NCI-H1436 treated with DMSO at 0.1 percent for 48 hours (cell line): ENCODE data around the gene SHROOM3.
"Not testable (repeated sequence)": the region's sequence is repeated elsewhere in the genome, so short reads cannot be mapped to it uniquely, and the experiment has no call there.

Source experiments
- DNase-seq: peaks from one replicate; lab custom pipeline; 2025; lab: John Stamatoyannopoulos, UW

The SHROOM3 gene

DNA sequence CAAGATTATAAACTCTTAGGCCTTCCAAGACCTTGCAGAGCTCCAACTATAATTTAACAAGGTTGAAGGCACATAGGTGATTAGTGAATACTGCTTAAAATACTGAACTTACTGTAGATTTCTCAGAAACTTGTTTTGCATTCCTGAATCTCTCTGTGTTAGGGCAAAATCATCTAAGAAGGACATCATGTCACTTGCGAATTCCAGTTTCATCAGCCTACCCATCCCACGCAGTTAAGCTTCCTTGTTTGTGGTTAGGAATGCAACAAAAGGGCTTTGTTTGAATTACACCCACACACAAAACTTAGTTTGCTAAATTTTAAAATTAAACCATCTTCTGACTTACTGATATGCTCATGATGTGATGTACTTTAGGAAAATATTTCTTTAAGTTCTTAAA, 288.9 kb downstream of the SHROOM3 start:
- no peak for DNase-seq

- no peak for DNase-seq
These were observed 290.0 kb downstream of the SHROOM3 start for GRCh38 chr4:76725039-76725438.

DNA sequence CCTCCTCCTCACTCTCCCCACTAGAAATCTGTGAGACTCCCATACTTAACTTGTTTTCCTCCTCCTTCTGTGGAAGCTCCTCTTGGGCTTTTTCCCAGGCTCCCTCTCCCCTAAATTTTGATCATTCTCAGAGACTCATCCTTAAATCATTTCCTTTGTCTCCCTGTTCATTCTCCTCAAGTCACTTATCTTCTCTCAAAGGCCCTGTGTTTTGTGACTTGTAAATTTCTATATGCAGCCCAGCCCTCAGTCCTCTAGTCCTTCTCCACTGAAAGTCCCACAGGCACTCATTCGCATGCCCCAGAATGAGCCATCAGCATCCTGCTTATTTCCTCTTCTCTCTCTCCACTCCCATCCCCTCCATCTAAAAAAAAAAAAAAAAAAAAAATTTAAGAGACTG, 291.1 kb downstream of the SHROOM3 start:
- no peak for DNase-seq

- no peak for DNase-seq
These were observed 291.6 kb downstream of the SHROOM3 start for GRCh38 chr4:76726631-76727030.

- DNase-seq = not testable (repeated sequence)
These were observed 292.9 kb downstream of the SHROOM3 start for GRCh38 chr4:76727934-76728333.

- DNase-seq = no peak
These were observed 294.4 kb downstream of the SHROOM3 start for GRCh38 chr4:76729460-76729859.

GRCh38 chr4:76729980-76730379, 295.0 kb downstream of the SHROOM3 start:
- no peak for DNase-seq

GRCh38 chr4:76732246-76732645, 297.2 kb downstream of the SHROOM3 start:
- no peak for DNase-seq

- no peak for DNase-seq
These were observed 298.2 kb downstream of the SHROOM3 start for GRCh38 chr4:76733068-76733771.

DNA sequence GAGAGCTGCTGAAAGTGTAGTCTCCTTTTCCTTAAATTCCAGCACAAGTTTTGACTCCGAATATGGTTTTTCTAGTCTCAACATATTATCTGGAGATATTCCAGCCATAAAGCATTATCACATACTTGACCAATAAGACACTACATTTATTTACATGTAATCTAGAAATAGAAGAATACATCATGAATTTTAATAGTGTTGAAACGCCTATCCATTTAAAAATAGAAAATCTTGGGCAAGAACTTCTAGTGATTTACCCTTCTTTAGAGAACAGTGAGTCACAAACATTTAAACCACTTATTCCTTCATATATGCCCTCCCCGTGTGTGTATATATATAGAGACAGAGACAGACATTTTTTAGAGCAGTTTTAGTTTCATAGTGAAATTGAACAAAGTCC, 301.4 kb downstream of the SHROOM3 start:
- no peak for DNase-seq

DNA sequence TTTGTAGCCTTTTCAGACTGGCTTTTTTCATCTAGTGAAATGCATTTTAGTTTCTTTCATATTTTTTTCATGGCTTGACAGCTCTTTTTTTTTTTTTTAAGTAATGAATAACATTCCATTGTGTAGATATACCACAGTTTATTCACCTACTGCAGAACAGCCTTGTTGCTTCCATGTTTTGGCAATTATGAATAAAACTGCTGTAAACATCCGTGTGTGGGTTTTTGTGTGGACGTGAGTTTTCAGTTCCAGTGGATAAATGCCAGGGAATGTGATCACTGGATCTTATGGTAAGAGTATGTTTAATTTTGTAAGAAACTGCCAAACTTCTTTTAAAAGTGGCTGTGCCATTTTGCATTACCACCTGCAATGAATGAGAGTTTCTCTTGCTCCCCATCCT, 302.2 kb downstream of the SHROOM3 start:
- DNase-seq = no peak

- no peak for DNase-seq
These were observed 302.7 kb downstream of the SHROOM3 start for GRCh38 chr4:76737771-76738085.

- no peak for DNase-seq
These were observed 303.3 kb downstream of the SHROOM3 start for GRCh38 chr4:76738086-76738931.

DNA sequence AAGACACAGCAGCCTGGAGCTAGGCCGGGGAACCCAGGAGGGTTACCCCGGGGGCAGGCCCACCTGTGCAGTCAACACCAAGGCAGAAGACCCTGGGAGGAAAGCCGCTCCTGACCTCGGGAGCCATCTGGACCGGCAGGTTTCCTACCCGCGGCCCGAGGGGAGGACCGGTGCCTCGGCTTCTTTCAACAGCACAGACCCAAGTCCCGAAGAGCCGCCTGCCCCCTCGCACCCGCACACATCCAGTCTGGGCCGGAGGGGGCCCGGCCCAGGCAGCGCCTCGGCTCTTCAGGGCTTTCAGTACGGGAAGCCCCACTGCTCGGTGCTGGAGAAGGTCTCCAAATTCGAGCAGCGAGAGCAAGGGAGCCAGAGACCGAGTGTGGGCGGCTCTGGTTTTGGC, 305.2 kb downstream of the SHROOM3 start:
- no peak for DNase-seq

DNA sequence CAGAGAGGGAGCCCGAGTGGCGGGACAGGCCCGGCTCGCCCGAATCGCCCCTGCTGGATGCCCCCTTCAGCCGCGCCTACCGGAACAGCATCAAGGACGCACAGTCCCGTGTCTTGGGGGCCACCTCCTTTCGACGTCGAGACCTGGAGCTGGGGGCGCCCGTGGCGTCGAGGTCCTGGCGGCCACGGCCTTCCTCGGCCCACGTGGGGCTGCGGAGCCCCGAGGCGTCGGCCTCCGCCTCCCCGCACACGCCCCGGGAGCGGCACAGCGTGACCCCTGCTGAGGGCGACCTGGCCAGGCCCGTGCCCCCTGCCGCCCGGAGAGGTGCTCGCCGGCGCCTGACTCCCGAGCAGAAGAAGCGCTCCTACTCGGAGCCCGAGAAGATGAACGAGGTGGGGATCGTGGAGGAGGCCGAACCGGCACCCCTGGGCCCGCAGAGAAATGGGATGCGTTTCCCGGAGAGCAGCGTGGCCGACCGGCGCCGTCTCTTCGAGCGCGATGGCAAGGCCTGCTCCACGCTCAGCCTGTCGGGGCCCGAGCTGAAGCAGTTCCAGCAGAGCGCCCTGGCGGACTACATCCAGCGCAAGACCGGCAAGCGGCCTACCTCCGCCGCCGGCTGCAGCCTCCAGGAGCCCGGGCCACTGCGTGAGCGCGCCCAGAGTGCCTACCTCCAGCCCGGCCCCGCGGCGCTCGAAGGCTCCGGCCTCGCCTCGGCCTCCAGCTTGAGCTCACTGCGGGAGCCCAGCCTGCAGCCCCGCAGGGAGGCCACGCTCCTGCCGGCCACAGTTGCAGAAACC, 306.0 kb downstream of the SHROOM3 start:
- no peak for DNase-seq

- DNase-seq = no peak
These were observed 306.6 kb downstream of the SHROOM3 start for GRCh38 chr4:76741663-76742020.

GRCh38 chr4:76744241-76744921, 309.4 kb downstream of the SHROOM3 start:
- no peak for DNase-seq

GRCh38 chr4:76745240-76745639, 310.2 kb downstream of the SHROOM3 start:
- no peak for DNase-seq

- DNase-seq = no peak
These were observed 312.5 kb downstream of the SHROOM3 start for GRCh38 chr4:76747563-76747962.

- peak; percentile 28 for DNase-seq
These were observed 313.6 kb downstream of the SHROOM3 start for GRCh38 chr4:76748649-76749048.

DNA sequence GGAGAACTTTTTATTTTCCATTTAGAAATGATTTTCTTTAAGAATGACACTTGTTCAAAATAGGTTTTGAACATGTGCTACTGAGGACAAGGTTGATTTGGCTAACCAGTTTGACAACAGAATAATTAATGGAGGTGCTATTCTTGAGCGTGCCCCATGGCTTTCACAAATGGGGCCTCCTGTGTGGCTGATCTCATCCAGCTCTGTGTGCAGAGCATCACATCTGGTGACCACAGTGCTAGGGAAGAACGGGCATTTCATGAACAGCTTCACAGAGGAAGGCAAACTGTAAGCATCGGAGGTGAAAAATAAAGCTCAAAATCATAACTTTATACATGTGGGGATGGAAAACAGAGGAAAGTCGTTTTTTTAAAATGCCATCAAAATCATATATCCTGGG, 314.3 kb downstream of the SHROOM3 start:
- no peak for DNase-seq

DNA sequence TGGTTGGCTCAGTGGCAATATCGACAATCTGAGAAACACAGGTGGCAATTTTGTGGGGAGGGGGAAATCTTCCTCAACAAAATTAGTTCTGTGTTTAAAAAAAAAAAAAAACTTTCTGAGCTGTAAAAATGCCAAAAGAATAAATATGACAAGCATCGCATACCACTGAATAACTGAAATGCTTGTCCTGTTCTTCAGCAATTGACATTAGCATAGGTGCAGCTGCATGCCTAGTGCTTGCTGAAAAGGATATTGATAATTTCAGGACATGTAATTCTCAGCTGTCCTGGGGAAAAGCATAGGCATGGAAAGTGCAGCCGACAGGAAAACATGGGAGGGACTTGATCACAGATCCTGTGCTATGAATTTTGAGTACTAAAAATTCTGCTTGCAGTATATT, 315.7 kb downstream of the SHROOM3 start:
- DNase-seq = no peak
